GM19452 (cell line): ENCODE data around the gene PRKCH.
A peak's percentile ranks its signal among the peaks of the same experiment; 100 is the strongest.

Source experiments
- ATAC-seq: cut with Tn5 transposase; IDR thresholded peaks from one replicate; pipeline ENCODE4 v1.9.1; 2021; ENCODE audit not compliant: unreplicated experiment

PRKCH gene

DNA sequence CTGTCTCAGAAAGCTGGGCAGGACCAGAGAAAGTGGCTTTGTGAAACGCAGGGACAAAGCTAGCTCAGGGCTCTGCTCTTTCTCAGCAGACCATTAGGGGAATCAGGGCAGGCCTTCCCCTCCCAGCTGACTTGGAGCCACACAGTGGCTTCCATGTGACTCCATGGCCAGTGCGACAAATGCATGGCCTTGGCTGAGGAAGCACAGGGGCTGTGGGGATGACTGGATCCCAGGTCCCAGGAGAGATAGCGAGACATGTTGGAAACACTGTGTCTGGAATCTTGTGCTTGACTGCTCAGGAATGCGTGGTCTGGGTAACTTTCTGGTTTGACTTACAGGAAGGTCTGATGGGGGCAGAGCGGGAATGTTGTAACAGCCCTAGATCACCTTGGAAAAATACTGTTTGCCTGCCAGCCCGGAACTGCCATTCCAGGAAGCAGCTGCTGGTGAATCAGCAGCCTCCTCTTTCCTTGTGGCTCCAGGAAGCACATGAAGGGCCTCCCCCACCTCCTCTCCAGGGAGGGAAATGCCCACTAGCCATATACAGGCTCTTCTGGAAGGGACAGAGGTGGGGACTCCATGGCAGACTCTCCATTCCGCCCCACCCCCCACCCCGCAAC lies 240.4 kb downstream of the PRKCH start:
- no peak for ATAC-seq

DNA sequence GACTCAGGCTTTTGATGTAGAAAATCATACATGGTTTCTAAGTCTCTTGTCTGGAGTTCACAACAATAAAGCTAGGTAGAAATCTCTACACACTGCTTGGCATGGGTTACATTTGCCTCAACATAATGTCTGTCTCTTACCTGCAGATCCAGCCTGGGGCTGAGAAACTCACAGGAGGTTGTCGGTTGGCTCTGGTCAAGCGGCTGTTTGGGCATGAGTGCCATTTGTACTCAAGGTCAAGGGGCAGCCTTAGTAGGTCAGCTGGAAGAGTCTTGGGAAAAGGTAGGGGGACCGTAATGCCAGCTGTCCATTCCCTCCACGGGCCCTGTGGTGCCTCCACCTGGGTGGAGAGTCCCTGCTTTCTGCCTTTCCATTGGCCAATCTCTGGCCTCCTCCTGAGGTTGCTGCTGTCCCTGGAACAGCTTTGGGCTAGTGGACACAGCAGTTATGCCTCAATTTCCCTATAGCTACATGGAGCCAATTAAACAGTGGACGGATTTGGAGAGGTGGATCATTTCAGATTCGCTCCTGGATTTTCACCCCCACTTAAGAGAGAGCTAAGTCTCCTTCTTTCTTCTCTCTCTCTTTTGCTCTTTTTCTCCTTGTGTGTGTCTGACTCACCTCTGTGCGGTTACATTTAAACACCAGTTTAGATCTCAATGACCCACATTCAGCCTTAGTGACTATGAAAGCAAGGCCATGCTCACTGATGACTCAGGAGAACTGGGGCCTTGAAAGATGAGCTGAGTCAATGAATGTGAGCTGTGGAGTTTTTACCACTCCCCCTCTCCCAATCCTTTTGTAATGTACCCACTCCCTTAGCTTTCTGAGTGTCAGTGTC lies 241.2 kb downstream of the PRKCH start:
- ATAC-seq, result no peak

DNA sequence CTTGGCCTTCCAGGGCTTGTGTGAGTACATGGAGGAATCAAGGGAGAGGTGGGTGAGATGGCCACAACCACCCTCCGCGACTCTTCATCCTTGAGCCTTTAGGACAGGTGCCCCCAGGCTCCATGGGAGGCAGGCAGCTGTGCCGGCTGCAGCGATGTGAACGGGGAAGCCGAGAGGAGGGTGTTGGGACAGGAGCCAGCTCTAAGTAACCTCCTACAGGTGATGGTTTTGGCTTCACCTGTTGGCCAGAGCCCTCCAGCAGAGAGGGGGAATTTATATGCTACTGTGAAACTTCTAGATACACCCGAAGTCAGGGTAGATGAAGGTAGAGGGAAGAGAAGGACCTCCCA lies 241.8 kb downstream of the PRKCH start:
- no peak for ATAC-seq

DNA sequence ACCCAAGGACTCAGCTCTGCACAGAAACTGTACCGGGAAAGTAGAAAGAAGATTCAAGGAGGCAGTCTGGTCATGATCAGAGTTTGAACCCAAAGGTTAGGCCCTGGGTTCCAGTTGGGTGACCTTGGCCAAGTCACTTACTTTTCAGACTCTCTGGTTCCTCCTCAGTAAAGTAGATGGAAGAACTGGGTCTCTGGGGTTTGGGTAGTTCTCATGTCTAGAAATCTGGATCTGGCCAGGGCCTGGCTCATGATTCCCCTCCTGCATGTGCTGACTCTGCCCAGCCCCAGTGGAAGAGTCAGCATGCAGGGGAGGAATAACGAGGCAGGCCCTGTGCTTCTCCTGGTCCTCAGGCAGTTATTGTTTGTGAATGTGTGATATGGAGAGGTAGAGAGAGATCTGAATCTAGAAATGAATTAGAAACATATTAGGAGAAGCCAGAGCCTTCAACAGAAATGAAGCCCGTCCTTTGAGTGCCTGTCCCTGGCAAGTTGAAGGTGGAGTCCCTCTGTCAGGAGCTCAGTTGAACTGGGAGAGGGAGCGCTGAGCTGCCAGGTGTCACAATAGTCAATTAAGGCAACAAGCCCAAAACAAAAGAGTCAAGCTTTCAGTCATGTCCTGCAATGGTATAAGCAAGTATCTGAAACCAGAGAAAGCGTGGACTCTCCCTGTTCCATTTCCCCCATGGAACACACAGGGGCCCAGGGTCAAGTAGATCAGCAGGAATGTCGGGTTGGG lies 242.7 kb downstream of the PRKCH start:
- no peak for ATAC-seq

- no peak for ATAC-seq
Measured at GRCh38 chr14:61564618-61565091, 243.3 kb downstream of the PRKCH start.

DNA sequence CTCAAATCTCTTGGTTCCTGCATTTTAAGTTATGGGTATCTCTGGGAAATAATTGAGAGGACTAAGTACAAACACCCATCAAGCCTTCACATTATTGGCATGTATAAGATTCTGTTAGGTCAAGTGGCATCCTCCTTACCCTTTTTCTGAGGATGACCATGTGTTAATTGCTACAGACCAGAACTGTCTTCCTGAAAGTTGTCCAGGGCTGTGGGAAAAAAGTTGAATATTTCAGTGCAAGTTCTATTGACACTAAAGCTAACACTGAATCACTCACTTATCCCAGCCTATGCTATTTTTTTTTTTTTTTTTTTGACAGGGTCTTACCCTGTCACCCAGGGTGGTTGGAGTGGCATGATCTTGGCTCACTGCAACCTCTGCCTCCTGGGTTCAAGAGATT lies 243.8 kb downstream of the PRKCH start:
- ATAC-seq, result no peak

DNA sequence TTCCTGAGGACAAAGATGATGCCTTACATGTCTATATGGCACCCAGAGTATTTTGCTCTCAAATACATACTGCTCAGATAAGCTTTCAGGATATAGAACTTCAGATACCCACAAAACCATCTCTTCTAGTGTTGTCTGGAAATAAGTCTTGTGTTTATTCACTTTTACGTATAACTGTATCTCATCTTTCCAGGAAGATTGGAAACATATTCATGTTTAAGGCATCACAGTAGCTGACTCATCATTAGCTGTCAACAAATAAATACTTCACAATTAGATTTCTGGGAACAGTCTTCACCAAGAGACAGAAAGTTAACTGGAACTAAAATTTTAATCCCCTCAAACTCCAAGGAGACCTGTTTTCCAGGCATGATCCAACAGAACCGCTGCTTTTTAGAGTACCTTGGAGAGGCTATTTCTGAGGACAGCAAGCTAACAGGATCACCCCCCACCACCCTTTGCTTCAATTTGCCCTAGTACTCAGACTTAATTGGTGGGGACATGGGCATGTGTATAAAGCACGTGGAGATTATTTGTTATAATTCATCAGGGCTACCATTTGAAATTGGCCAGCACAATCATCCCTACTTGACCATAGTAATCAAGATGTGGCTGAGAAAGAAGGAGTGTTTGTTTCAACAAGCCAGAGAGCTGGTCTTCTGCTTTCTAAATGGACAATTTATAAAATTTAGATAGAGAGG lies 244.6 kb downstream of the PRKCH start:
- no peak for ATAC-seq

GRCh38 chr14:61566537-61567225 lies 245.3 kb downstream of the PRKCH start:
- no peak for ATAC-seq

- no peak for ATAC-seq
Measured at GRCh38 chr14:61567838-61568571, 246.6 kb downstream of the PRKCH start.

- ATAC-seq, result peak; percentile 89
Measured at GRCh38 chr14:61568572-61569011, 247.2 kb downstream of the PRKCH start.

- ATAC-seq, result no peak
Measured at GRCh38 chr14:61569308-61569707, 247.9 kb downstream of the PRKCH start.

GRCh38 chr14:61569812-61570548 lies 248.6 kb downstream of the PRKCH start:
- ATAC-seq, result no peak

DNA sequence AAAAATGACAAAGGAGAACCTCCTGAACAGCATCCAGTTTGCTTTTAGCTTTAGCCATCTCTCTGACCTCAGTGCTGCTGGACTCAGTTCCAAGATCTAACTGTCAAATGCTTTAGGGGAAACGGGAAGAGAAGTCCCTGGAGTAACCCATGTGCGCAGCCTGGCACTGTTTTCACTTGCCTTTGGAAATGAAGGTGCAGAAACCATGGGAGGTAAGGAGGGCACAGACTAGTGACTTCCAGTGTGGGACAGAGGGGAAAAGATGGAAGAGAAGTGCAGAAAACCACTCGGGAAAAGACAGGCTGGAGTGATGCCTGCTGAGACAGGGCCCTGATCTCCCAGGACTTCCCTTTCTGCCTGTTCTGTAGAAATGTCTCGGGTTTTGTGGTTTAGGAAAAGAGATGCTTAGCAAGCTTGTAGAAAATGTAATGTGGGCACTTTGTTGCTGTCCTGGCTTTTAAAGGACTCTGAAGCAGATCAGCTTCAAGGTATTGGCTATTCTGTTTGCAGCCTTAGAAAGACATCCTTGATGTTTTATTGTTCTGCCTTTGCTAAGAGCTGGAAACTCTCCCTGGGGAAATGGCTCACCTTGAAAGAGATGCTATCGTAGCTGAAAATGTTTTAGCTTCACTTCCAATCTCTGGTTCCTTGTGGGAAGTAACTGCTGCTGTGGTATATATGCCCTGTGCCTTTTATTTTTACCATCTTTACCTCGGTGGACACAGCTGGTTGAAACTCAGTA lies 249.3 kb downstream of the PRKCH start:
- ATAC-seq, result no peak

GRCh38 chr14:61571917-61572316 lies 250.5 kb downstream of the PRKCH start:
- no peak for ATAC-seq

DNA sequence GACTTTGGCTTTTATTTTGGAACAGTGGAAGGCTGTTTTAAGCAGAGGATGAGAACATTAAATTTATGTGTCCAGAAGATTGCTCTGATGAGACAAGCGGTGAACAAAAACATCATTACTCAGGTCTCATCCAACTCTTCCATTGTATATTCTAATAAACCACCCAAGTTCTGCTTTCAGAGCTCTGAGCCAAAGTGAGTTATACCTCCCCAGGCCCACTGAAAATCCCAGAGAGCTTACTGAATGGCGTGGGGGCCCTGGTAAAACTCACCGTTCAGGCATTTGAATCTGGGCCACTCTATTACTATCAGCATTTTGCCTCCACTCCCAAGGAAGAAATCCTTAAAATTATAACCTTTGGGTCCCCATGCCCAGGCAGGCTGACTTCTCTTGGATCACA lies 251.9 kb downstream of the PRKCH start:
- ATAC-seq, result no peak

DNA sequence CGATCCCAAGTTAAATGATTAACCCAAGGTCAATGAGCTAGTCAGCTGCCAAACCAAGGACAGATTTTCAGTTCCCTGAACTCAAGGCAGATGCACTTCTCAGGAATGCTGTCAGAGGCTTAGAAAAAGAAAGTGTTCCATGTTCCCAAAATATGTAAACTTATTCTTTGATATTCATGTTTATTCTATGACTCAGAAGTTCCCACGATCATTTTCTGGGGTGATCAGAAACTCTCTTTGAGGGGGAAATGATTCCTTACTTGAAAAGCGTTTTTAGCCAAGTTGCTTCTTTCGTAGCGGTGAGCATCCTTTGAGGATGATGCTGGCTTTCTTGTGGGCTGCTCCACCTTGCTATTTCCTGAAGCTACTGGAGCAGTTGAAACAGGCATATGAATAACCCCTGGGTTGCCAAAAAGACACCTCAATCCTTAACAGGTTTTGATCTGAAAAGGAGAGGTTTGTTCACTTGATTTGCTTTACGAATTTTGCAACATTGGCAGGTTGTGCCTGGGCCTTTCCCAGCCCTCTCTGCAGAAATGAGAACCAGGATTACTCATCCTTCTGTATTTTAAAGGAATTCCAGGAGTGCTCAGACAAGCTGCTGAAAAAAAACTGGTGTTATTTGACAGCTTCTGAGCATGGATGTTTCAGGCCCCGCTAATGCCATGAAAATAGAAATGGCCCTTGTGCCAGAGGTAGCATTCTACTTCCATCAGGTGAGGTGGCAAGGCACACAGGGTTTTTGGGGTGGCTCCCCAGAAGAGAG lies 252.6 kb downstream of the PRKCH start:
- ATAC-seq, result no peak

DNA sequence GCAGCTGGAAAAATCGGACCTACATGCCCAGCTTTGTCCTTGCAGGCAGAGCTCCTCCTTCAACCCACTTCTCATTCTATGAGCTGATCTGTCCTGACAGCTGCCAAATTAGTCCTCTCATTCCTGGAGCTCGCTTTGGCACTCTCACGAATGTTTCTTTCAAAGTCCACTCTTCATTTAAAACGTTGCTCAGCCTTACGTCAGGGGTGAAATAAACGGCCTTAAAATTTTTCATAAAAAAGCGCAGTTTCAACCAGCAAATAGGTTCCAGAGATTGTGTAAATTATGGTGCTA lies 253.1 kb downstream of the PRKCH start:
- no peak for ATAC-seq

DNA sequence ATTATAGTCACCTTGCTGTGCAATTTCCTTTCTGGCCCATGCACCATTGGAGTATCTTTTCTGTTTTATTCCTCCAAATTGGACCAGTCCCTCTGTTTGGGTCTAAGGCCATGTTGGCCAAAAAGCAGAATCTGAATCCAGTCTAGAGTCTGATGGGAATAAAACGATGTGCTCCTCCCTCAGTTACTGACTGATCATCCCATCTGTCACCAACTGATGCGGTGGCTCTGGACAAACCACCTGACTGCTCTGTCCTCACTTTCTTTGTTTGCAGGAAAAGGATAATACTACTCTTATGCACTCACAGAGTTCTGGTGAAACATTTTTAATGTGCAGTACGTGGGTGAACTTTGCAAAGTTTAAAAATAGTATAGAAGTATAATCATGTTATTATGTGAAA lies 253.7 kb downstream of the PRKCH start:
- ATAC-seq, result no peak
